GM18507 (cell line): ENCODE data around the gene COX4I1.

Experiments used
- DNase-seq: peaks from one replicate; pipeline ENCODE4 v3.0.0; 2011; ENCODE audit warnings: low read depth; ENCODE audit not compliant: insufficient read length; ENCODE audit errors: extremely low spot score
- FAIRE-seq: peaks from 2 replicates; lab custom pipeline; 2011; peaks lifted over from hg19 to GRCh38; lab: Jason Lieb, UNC

Gene COX4I1

GRCh38 chr16:85849388-85849787 is 49.9 kb downstream of the COX4I1 start:
- FAIRE-seq: no peak
- DNase-seq: no peak

- FAIRE-seq: no peak
- no peak for DNase-seq
These were observed 50.9 kb downstream of the COX4I1 start for GRCh38 chr16:85850344-85850880.

- FAIRE-seq (no peak), DNase-seq (no peak)
These were observed 51.7 kb downstream of the COX4I1 start for GRCh38 chr16:85851034-85851785.

- DNase-seq: no peak
- FAIRE-seq: no peak
These were observed 54.4 kb downstream of the COX4I1 start for GRCh38 chr16:85853547-85854545.

- FAIRE-seq: no peak
- DNase-seq: no peak
These were observed 55.4 kb downstream of the COX4I1 start for GRCh38 chr16:85854935-85855334.

- FAIRE-seq (no peak), DNase-seq (no peak)
These were observed 56.6 kb downstream of the COX4I1 start for GRCh38 chr16:85856079-85856478.

- FAIRE-seq: no peak
These were observed 57.1 kb downstream of the COX4I1 start for GRCh38 chr16:85856585-85856984.

More at GRCh38 chr16:85856585-85856984, 57.1 kb downstream of the COX4I1 start:
- DNase-seq: no peak
